SK-N-SH treated with all-trans-retinoic acid at 6 μM for 48 hours (cell line): Measurements from ENCODE around the gene ARHGEF1.

ENCODE experiments used
- ARNTL ChIP-seq: fragments of 450-650 bp; formaldehyde crosslinking; IDR thresholded peaks from 2 replicates; pipeline ENCODE4 v1.5.0; 2020; ENCODE audit warnings: low read depth, mild to moderate bottlenecking, moderate library complexity, borderline replicate concordance
- CSRNP3 ChIP-seq: fragments of 250-450 bp; sonication (Bioruptor Pico); IDR thresholded peaks from 2 replicates; pipeline ENCODE4 v1.5.1; 2021; ENCODE audit warnings: mild to moderate bottlenecking, moderate library complexity
- SNAI2 ChIP-seq: fragments of 250-450 bp; sonication (Bioruptor Pico); IDR thresholded peaks from 2 replicates; pipeline ENCODE4 v1.5.0; 2020; ENCODE audit warnings: mild to moderate bottlenecking, moderate library complexity
- TCF4 ChIP-seq: fragments of 250-450 bp; sonication (Bioruptor Pico); IDR thresholded peaks from 2 replicates; pipeline ENCODE4 v1.8.0; 2021; ENCODE audit warnings: mild to moderate bottlenecking, moderate library complexity, borderline replicate concordance
- TOX ChIP-seq: fragments of 250-450 bp; sonication (Bioruptor Pico); IDR thresholded peaks from 2 replicates; pipeline ENCODE4 v1.8.0; 2021; ENCODE audit warnings: mild to moderate bottlenecking, moderate library complexity, borderline replicate concordance
- TSHZ2 ChIP-seq: fragments of 250-450 bp; sonication (Bioruptor Pico); IDR thresholded peaks from 2 replicates; pipeline ENCODE4 v1.5.0; 2020; ENCODE audit warnings: mild to moderate bottlenecking, moderate library complexity
- ZC3H10 ChIP-seq: fragments of 250-450 bp; sonication (Bioruptor Pico); IDR thresholded peaks from 2 replicates; pipeline ENCODE4 v1.5.1; 2021; ENCODE audit warnings: mild to moderate bottlenecking, moderate library complexity
- ZFP30 ChIP-seq: fragments of 450-650 bp; formaldehyde crosslinking; IDR thresholded peaks from 2 replicates; pipeline ENCODE4 v1.5.0; 2022; ENCODE audit warnings: mild to moderate bottlenecking, moderate library complexity
- ZNF70 ChIP-seq: fragments of 450-650 bp; formaldehyde crosslinking; IDR thresholded peaks from 2 replicates; pipeline ENCODE4 v1.5.0; 2020; ENCODE audit warnings: mild to moderate bottlenecking, moderate library complexity

- TF ChIP-seq ARNTL (CRISPR knock-in tag) (no peak), ZNF70 (CRISPR knock-in tag) (no peak), ZC3H10 (no peak), TSHZ2 (no peak), ZFP30 (CRISPR knock-in tag) (no peak), CSRNP3 (CRISPR knock-in tag) (no peak), SNAI2 (CRISPR knock-in tag) (no peak), TCF4 (no peak), TOX (CRISPR knock-in tag) (no peak)
Observed at GRCh38 chr19:41929536-41930071, 46.6 kb downstream of the ARHGEF1 start.
